GM19351 (cell line): ENCODE results near the gene NSF.
"Not testable (repeated sequence)": the region's sequence is repeated elsewhere in the genome, so short reads cannot be mapped to it uniquely, and the experiment has no call there.

Source experiments
- ATAC-seq: cut with Tn5 transposase; IDR thresholded peaks from one replicate; pipeline ENCODE4 v1.9.1; 2021; ENCODE audit warnings: mild to moderate bottlenecking, moderate library complexity; ENCODE audit not compliant: unreplicated experiment

Gene NSF

DNA sequence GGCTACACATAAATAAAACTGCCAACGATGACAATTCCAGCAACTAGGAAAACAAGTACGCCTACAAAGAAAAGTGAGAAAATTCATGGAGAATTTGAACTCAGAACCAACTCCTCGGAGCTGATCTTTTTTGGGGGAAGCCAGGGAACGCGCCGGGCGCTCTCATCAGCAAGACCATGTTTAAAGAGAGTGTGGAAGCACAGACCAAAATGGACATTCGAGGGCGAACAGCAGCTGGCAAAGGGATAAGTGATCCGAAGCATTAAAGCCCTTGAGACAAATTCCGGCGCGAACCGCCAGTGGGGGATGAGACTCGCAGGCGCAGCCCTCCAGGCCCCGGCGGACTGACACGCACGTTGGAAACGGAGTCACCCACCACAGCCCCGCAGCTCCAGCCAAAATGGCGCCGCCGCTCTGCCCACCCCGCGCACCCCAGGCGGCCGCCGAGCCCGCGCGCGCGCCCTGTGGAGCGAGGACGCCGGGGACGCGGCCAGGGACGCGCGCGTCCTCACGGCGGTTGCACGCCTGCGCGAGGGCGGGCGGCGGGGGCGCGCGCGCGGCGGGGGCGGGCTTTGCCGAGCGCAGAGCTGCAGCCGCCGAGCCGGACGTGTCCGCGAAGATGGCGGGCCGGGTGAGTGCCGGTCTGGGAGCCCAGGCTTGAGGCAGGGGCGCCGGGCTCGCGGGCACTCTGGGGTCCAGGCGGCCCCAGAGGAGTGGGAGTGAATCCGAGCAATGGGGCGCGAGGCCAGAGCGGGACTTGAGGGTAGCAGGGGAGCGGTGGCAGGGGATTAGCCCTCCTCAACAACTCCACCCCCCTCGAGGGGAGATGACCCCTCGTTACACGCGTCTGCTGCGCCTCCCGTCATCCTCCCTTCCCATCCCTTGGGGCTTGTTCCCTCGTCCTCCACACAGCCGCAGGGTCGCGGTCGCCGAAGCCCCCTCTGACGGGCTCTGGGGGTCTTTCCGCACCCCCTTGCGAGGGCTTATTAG is at the start of gene NSF:
Gene NSF (plus strand): TSS at position 513 of the 990 bp plus-strand sequence. CDS start 107 bp downstream, at position 620.
- not testable (repeated sequence) for ATAC-seq

DNA sequence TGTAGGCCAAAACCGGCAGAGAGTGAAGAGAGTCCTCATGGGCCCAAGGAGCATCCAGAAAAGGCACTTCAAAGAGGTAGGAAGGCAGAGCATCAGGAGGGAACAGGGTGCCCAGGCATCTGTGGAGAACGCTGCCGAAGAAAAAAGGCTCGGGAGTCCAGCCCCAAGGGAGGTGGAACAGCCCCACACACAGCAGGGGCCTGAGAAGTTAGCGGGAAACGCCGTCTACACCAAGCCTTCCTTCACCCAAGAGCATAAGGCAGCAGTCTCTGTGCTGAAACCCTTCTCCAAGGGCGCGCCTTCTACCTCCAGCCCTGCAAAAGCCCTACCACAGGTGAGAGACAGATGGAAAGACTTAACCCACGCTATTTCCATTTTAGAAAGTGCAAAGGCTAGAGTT is 41.9 kb upstream of the NSF start:
- not testable (repeated sequence) for ATAC-seq

DNA sequence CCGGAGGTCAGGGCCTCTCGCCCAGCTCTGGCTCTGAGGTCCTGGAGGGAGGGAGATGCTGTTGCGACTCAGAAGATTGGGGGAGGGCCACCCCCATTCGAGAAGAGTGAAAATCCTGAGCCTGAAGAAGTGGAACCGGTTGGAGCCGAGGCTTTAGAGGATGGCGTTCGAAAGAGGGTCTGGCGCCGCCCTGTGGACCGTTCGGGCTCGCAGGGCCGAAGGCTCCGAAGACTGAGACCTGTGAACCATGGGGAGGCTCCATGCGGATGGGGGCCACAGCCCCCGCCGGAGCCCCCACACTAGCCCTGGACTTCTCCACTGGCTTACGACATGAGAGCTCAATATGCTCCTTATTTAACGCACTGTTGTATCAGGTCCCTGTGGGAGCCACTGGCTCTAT is 31.3 kb upstream of the NSF start:
- not testable (repeated sequence) for ATAC-seq

DNA sequence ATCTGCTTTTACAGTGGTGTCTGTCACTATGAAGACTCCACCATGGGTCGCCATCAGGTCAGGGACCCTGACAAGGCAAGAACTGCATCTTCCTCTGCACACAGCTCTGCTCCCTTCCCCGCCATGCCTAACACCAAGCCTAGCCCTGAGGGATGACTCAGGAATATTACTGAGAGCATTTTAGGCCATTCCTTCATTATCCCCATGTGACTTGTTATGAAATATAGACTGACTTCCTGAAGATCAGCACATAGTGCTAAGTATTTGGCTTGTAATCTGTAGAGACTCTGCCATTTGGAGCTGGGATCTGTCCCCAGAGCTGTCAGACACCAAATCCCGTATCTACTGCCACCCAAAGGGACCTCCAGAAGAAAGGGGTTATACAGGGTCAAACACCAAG is 30.4 kb upstream of the NSF start:
- ATAC-seq: not testable (repeated sequence)

DNA sequence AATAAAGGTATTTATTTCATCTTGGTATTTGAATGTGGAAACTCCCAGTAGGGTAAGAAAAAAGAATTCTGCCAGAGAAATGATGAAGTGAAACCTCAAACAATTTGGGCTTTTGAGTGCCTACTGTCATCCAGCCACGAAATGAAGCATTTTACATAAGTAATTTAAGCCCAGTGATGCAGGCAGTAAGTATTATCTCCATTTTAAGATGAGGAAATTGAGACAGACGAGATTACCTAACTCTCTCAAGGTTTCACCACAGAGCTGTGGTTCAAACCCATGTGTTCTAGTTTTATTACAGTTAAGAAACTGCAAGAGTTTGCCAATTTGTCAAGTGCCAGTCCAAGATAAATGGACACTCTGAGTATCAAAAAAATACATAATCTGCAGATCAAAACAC is 24.2 kb upstream of the NSF start:
- not testable (repeated sequence) for ATAC-seq

GRCh38 chr17:46566980-46567379 is 23.5 kb upstream of the NSF start:
- ATAC-seq: not testable (repeated sequence)

GRCh38 chr17:46571796-46572195 is 18.7 kb upstream of the NSF start:
- ATAC-seq: not testable (repeated sequence)

- ATAC-seq: peak; percentile 94
Measured at GRCh38 chr17:46579083-46580075, 11.1 kb upstream of the NSF start, which contains the start of gene ARL17A. TSS of gene ARL17A (minus strand) at chr17:46579691. CDS start at chr17:46576322, 3,369 bp downstream.

GRCh38 chr17:46580082-46580481 is 10.4 kb upstream of the NSF start:
- ATAC-seq: peak; percentile 7

- not testable (repeated sequence) for ATAC-seq
Measured at GRCh38 chr17:46585444-46585843, 5.0 kb upstream of the NSF start.

GRCh38 chr17:46591332-46591731 is 863 bp downstream of the NSF start:
- ATAC-seq: not testable (repeated sequence)

DNA sequence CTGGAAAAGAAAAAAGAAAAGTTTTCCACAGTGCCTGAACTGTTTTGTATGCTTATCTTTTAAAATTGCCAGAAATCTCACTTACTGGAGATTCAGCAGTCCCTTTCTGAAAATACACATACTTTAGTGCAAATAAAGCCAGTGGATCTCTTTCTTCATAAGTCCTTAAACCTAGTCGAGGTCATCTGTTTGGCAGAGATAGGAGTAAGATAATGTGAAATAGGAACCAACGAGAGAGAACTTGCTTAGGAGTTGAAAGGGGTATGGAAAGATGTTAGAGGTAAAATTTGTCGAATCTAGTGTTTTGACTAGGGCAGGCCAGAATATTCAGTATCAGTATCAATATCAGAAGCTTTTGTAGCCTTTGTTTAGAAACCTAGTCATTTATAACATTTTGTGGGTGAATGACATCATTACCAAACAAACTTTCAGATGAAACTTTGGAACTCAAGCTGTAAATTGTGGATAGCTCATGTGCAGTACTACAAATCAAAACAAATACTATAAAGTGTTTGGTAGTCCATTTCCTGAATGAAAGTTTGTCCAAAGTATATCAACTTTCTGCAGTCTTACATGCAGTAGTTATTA is 8.0 kb downstream of the NSF start:
- ATAC-seq: peak; percentile 57

GRCh38 chr17:46600767-46601166 is 10.3 kb downstream of the NSF start:
- ATAC-seq: not testable (repeated sequence)

DNA sequence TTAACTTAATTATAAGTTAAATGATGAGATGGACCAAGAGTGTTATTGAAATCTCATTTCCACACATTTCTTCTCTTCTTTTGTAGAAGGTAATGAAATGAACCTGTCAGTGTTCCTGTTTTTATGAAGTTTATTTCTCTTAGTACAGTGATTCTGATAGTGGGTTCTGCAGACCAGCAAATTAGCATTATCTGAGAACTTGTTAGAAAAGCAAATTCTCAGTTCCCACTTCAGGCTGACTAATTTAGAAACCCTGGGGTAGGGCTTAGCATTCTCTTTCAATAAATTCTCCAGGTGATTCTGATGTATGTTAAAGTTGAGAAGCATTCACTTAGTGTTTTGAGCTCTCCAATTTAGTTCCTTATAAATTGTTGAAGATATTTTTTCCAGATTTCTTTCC is 12.7 kb downstream of the NSF start:
- ATAC-seq: peak; percentile 82

GRCh38 chr17:46611304-46611703 is 20.8 kb downstream of the NSF start:
- ATAC-seq: not testable (repeated sequence)

GRCh38 chr17:46613876-46614275 is 23.4 kb downstream of the NSF start:
- ATAC-seq: not testable (repeated sequence)

- not testable (repeated sequence) for ATAC-seq
Measured at GRCh38 chr17:46617121-46617520, 26.7 kb downstream of the NSF start.

DNA sequence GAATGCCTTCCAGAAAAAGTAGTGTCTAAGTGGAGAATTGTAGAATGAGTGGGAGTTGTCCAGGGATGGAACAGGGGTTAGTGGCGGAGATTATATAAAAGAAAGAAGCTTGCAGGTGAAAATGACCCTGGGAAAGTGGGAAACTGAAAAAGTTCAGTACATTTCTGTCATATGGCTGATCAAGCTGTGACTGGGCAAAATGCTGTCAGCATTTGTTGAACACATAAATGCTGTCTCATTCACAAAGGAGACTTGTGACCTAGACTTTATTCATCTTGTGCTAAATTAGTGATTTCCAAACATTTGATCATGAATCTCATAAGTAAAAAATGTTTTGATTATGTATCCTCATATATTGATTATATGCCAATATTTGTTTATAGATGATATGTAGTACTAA is 28.5 kb downstream of the NSF start:
- not testable (repeated sequence) for ATAC-seq

DNA sequence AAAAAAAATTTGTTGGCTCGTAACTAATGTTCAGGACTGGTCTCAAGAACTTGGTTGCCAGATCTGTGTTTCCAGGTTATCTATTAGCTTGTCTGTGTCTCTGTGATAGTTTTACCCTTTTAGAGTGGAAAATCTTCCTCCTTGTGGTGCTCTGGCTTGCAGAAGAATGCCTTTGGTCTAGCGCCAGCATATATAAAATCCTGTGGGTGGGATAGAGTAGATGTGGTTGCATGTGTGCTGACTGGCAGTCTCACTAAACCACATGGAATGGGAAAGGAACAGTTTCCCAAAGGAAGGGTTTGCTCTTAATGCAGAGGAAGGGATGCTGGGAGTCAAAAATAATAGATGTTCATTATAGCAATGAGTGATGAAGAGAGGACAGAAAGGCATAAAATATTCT is 33.3 kb downstream of the NSF start:
- not testable (repeated sequence) for ATAC-seq

DNA sequence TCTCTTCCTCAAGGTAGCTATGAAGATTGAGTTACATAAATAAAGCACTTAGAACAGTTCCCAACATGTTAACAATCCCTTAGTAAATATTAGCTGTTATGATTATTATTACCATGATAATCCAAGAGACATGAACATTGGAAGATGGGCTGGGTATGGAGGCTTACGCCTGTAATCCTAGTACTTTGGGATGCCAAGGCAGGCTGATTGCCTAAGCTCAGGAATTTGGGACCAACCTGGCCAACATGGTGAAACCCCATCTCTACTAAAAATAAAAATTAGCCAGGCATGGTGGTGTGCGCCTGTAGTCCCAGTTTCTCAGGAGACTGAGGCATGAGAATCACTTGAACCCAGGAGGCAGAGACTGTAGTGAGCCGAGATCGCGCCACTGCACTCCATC is 34.3 kb downstream of the NSF start:
- ATAC-seq: not testable (repeated sequence)
